ENCODE data around the gene CRYBB1.

GRCh38 chr22:26581633-26582168 is 36.1 kb downstream of the CRYBB1 start:
- no peak for TF ChIP-seq REST (IDR thresholded peaks at IDR 0.05; ENCODE audit: insufficient read depth in 1 of 2, low read depth in 2 of 2, low read length in 2 of 2)
- TF ChIP-seq TAF1 (IDR thresholded peaks at IDR 0.05; ENCODE audit: borderline replicate concordance, insufficient read depth, low read length) = no peak
- no peak for TF ChIP-seq SIN3A (IDR thresholded peaks at IDR 0.05; ENCODE audit: borderline replicate concordance, insufficient read depth, low read length)

All from PFSK-1 (cell line).